ENCODE data around the gene PHLPP1. TPM values are rescaled to one million over a fixed set of nuclear protein-coding genes. Genes with fewer than 3 reads are reported as not detected.

The PHLPP1 gene
- total and polyA plus RNA-seq, 2 of the 13 experiments (the other 11 are each of a cell fraction or from before 2014, with no cell fraction given), result 9.8 to 18.5 TPM

DNA sequence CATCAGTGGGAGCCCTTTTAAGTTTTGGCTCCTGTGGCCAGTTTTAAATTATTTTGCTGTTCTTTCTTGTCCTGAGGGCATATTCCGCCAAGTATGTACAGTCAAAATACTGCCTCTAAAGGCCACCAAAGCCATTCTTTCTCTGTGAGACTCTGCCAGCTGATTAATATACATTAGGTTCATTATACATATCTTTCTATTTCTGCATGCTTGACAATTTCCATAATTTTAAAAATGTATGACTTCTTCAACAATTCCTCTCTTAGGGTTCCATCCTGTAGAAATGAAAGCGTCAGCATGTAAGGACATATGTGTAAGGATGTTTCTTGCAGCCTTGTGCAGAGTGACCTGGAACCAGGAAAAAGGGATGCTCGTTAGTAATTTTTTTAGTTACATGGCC, 291.9 kb downstream of the PHLPP1 start:
- Histone ChIP-seq H2AFZ (ENCODE audit: low read length) (no peak overlapping the region), H4K20me1 (ENCODE audit: insufficient read depth, low read length) (no peaks in the 10 kb centered on the region), H3K36me3 (replicated peaks in 1 of 2; ENCODE audit: control insufficient read depth in 1 of 2, insufficient read depth in 2 of 2, low read length in 2 of 2) (no peaks in the 10 kb centered on the region), H3K27me3 (ENCODE audit: control insufficient read depth in 1 of 2, insufficient read depth in 2 of 2, low read length in 2 of 2) (peaks cover 3 to 8% of the 10 kb centered on the region in 2 experiments; a peak in 2 of 5 replicates), H3K4me3 (replicated peaks in 1 of 3; ENCODE audit: insufficient read depth in 1 of 3, low read depth in 2 of 3, low read length in 3 of 3) (no peak overlapping the region), H3K4me1 (ENCODE audit: insufficient read depth, low read length) (0 out of 2 replicates have a peak, but pooled peaks cover 5% of the 10 kb centered on the region), H3K9me3 (ENCODE audit: low read length) (no peaks in the 10 kb centered on the region), H3K79me2 (ENCODE audit: insufficient read depth, low read length) (no peaks in the 10 kb centered on the region), H3K9ac (ENCODE audit: insufficient read depth, low read depth, low read length) (no peak overlapping the region), H3K27ac (ENCODE audit: extremely low read length, insufficient read depth, low read length) (no peak overlapping the region), H3K4me2 (ENCODE audit: low read depth, low read length) (no peak overlapping the region)
- no TSS peak for BruUV-seq (replicated peaks)
- POLR2A ChIA-PET, result no interaction called here
- intact Hi-C loops (cut with micrococcal nuclease; ENCODE audit: unreplicated experiment) (no loop called here), in situ Hi-C loops (cut with HindIII; ENCODE audit: extremely low pct_ligation_motif_present, low pct_unique_long_range_greater_than_20kb) (loop anchor here (10.0 to 25.0 kb wide), 2 partner anchors 428 to 830 kb away; no protein-coding TSS in a partner anchor)
- FAIRE-seq (no peak), ATAC-seq (no peak), DNase-seq (ENCODE audit: low spot score) (no peak)
- TF ChIP-seq, protein P1, sequence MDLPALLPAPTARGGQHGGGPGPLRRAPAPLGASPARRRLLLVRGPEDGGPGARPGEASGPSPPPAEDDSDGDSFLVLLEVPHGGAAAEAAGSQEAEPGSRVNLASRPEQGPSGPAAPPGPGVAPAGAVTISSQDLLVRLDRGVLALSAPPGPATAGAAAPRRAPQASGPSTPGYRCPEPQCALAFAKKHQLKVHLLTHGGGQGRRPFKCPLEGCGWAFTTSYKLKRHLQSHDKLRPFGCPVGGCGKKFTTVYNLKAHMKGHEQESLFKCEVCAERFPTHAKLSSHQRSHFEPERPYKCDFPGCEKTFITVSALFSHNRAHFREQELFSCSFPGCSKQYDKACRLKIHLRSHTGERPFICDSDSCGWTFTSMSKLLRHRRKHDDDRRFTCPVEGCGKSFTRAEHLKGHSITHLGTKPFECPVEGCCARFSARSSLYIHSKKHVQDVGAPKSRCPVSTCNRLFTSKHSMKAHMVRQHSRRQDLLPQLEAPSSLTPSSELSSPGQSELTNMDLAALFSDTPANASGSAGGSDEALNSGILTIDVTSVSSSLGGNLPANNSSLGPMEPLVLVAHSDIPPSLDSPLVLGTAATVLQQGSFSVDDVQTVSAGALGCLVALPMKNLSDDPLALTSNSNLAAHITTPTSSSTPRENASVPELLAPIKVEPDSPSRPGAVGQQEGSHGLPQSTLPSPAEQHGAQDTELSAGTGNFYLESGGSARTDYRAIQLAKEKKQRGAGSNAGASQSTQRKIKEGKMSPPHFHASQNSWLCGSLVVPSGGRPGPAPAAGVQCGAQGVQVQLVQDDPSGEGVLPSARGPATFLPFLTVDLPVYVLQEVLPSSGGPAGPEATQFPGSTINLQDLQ (CRISPR knock-in tag; IDR thresholded peaks at IDR 0.05), result no peak
- no peak for TF ChIP-seq ZNF83 (CRISPR knock-in tag; IDR thresholded peaks at IDR 0.05; ENCODE audit: borderline replicate concordance)
- TF ChIP-seq SMYD3 (CRISPR knock-in tag; IDR thresholded peaks at IDR 0.05), result no peak
- TF ChIP-seq ZSCAN9 (CRISPR knock-in tag; IDR thresholded peaks at IDR 0.05; ENCODE audit: borderline replicate concordance), result no peak
- TF ChIP-seq, protein P2, sequence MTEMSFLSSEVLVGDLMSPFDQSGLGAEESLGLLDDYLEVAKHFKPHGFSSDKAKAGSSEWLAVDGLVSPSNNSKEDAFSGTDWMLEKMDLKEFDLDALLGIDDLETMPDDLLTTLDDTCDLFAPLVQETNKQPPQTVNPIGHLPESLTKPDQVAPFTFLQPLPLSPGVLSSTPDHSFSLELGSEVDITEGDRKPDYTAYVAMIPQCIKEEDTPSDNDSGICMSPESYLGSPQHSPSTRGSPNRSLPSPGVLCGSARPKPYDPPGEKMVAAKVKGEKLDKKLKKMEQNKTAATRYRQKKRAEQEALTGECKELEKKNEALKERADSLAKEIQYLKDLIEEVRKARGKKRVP (CRISPR knock-in tag; IDR thresholded peaks at IDR 0.05), result no peak
- TF ChIP-seq, protein P3, sequence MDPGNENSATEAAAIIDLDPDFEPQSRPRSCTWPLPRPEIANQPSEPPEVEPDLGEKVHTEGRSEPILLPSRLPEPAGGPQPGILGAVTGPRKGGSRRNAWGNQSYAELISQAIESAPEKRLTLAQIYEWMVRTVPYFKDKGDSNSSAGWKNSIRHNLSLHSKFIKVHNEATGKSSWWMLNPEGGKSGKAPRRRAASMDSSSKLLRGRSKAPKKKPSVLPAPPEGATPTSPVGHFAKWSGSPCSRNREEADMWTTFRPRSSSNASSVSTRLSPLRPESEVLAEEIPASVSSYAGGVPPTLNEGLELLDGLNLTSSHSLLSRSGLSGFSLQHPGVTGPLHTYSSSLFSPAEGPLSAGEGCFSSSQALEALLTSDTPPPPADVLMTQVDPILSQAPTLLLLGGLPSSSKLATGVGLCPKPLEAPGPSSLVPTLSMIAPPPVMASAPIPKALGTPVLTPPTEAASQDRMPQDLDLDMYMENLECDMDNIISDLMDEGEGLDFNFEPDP (CRISPR knock-in tag; conservative IDR thresholded peaks at IDR 0.05), result no peak
- no peak for TF ChIP-seq ZNF547 (CRISPR knock-in tag; IDR thresholded peaks at IDR 0.05)
- TF ChIP-seq CHCHD3 (CRISPR knock-in tag; IDR thresholded peaks at IDR 0.05), result no peak
- no peak for TF ChIP-seq MTA1 (CRISPR knock-in tag; IDR thresholded peaks at IDR 0.05; ENCODE audit: borderline replicate concordance)
- TF ChIP-seq FOXJ3 (CRISPR knock-in tag; IDR thresholded peaks at IDR 0.05; ENCODE audit: borderline replicate concordance), result no peak
- TF ChIP-seq, protein P4, sequence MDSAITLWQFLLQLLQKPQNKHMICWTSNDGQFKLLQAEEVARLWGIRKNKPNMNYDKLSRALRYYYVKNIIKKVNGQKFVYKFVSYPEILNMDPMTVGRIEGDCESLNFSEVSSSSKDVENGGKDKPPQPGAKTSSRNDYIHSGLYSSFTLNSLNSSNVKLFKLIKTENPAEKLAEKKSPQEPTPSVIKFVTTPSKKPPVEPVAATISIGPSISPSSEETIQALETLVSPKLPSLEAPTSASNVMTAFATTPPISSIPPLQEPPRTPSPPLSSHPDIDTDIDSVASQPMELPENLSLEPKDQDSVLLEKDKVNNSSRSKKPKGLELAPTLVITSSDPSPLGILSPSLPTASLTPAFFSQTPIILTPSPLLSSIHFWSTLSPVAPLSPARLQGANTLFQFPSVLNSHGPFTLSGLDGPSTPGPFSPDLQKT (CRISPR knock-in tag; IDR thresholded peaks at IDR 0.05; ENCODE audit: borderline replicate concordance), result no peak
- TF ChIP-seq MZF1 (CRISPR knock-in tag; IDR thresholded peaks at IDR 0.05; ENCODE audit: borderline replicate concordance), result no peak
- TF ChIP-seq ZNF564 (CRISPR knock-in tag; IDR thresholded peaks at IDR 0.05), result no peak
- TF ChIP-seq, protein P5, sequence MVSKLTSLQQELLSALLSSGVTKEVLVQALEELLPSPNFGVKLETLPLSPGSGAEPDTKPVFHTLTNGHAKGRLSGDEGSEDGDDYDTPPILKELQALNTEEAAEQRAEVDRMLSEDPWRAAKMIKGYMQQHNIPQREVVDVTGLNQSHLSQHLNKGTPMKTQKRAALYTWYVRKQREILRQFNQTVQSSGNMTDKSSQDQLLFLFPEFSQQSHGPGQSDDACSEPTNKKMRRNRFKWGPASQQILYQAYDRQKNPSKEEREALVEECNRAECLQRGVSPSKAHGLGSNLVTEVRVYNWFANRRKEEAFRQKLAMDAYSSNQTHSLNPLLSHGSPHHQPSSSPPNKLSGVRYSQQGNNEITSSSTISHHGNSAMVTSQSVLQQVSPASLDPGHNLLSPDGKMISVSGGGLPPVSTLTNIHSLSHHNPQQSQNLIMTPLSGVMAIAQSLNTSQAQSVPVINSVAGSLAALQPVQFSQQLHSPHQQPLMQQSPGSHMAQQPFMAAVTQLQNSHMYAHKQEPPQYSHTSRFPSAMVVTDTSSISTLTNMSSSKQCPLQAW (CRISPR knock-in tag; IDR thresholded peaks at IDR 0.05), result no peak
- CTCF ChIA-PET (ENCODE audit: low intra/inter-chr PET ratio, low total read pairs), result no interaction called here
- WGBS (ENCODE audit: low lambda C conversion rate), result 57% methylated on average over 3 of the region's 3 CpGs
